HG02884 (cell line): Measurements from ENCODE around the gene MIA2.

Experiments
- ATAC-seq: cut with Tn5 transposase; IDR thresholded peaks from one replicate; pipeline ENCODE4 v1.9.1; 2021; ENCODE audit warnings: mild to moderate bottlenecking, moderate library complexity; ENCODE audit not compliant: unreplicated experiment

Gene MIA2

GRCh38 chr14:39434401-39434800 lies 200.7 kb downstream of the MIA2 start:
- ATAC-seq = no peak

DNA sequence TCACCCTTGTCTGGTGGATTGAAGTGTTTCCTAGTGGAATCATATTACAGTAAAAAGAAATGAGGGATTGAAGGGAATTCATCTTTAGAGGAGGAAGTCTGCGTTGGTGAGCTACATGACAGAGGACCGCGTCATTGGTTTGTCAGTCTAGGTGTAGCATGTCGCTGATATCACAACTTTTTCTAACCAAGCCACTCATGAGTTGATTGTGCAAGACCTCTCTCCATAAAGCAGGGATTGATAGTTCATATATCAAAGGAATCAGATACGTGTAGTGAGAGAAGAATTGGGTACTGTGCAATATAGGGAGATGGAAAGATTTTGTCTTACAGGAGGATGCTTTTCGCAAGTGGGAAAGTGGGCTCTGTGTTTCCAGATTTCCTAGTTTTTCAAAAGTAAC lies 201.5 kb downstream of the MIA2 start:
- ATAC-seq = no peak
